RKO (cell line): ENCODE results near the gene SRSF3.
A peak's percentile ranks its signal among the peaks of the same experiment; 100 is the strongest.

ENCODE experiments used
- DNase-seq: peaks from one replicate; pipeline ENCODE4 v3.0.0-alpha.2; 2016; ENCODE audit warnings: low spot score

Gene SRSF3

GRCh38 chr6:36623547-36624459, 29.6 kb downstream of the SRSF3 start:
- peak; percentile 62 for DNase-seq

- no peak for DNase-seq
These were observed 30.4 kb downstream of the SRSF3 start for GRCh38 chr6:36624461-36625157.

- DNase-seq: no peak
These were observed 31.2 kb downstream of the SRSF3 start for GRCh38 chr6:36625158-36625919.

GRCh38 chr6:36626636-36627035, 32.5 kb downstream of the SRSF3 start:
- no peak for DNase-seq

GRCh38 chr6:36627141-36627540, 33.0 kb downstream of the SRSF3 start:
- no peak for DNase-seq

GRCh38 chr6:36627801-36628246, 33.7 kb downstream of the SRSF3 start:
- no peak for DNase-seq

- DNase-seq: no peak
These were observed 35.6 kb downstream of the SRSF3 start for GRCh38 chr6:36629784-36630183.

GRCh38 chr6:36631326-36632011, 37.3 kb downstream of the SRSF3 start:
- no peak for DNase-seq

- DNase-seq: no peak
These were observed 39.2 kb downstream of the SRSF3 start for GRCh38 chr6:36633370-36633769.

GRCh38 chr6:36633915-36634314, 39.8 kb downstream of the SRSF3 start:
- no peak for DNase-seq

- DNase-seq: no peak
These were observed 40.4 kb downstream of the SRSF3 start for GRCh38 chr6:36634317-36635108.

- no peak for DNase-seq
These were observed 42.1 kb downstream of the SRSF3 start for GRCh38 chr6:36636283-36636682.

- no peak for DNase-seq
These were observed 42.7 kb downstream of the SRSF3 start for GRCh38 chr6:36636687-36637418.

- no peak for DNase-seq
These were observed 44.4 kb downstream of the SRSF3 start for GRCh38 chr6:36638579-36638978.

GRCh38 chr6:36639171-36639808, 45.1 kb downstream of the SRSF3 start:
- DNase-seq: no peak

- no peak for DNase-seq
These were observed 47.4 kb downstream of the SRSF3 start for GRCh38 chr6:36641543-36641942.

GRCh38 chr6:36642913-36643817, 49.0 kb downstream of the SRSF3 start:
- peak; percentile 52 for DNase-seq

- DNase-seq: no peak
These were observed 49.8 kb downstream of the SRSF3 start for GRCh38 chr6:36643977-36644376.

- no peak for DNase-seq
These were observed 54.9 kb downstream of the SRSF3 start for GRCh38 chr6:36649086-36649485.
